Ovary (tissue), 3 donors: ENCODE measurements around the gene ARL6IP4.

Experiments used
- EP300 ChIP-seq: sonication (generic); formaldehyde crosslinking; IDR thresholded peaks from one replicate; pipeline ENCODE4 v1.6.1; 2017; ENCODE audit warnings: antibody characterized with exemption
- POLR2A ChIP-seq: fragments of 450-650 bp; IDR thresholded peaks from one replicate; pipeline ENCODE4 v1.6.1; 2017; ENCODE audit warnings: antibody characterized with exemption, mild to moderate bottlenecking, moderate library complexity
- TF ChIP-seq, protein P1 (sequence below), 3 donors: fragments of 450-650 bp in 2 of 3; fragments of 200-600 bp in 1 of 3; IDR thresholded peaks; one replicate each; pipeline versions ENCODE4 v1.5.1 to v1.8.0; 2016 to 2022; ENCODE audit warnings: antibody characterized with exemption in 3 of 3, mild to moderate bottlenecking in 1 of 3
- donor health status: DM: no; HTN: no; CAD: no.

- TF ChIP-seq POLR2A (no peak), EP300 (no peak)
- TF ChIP-seq, protein P1, sequence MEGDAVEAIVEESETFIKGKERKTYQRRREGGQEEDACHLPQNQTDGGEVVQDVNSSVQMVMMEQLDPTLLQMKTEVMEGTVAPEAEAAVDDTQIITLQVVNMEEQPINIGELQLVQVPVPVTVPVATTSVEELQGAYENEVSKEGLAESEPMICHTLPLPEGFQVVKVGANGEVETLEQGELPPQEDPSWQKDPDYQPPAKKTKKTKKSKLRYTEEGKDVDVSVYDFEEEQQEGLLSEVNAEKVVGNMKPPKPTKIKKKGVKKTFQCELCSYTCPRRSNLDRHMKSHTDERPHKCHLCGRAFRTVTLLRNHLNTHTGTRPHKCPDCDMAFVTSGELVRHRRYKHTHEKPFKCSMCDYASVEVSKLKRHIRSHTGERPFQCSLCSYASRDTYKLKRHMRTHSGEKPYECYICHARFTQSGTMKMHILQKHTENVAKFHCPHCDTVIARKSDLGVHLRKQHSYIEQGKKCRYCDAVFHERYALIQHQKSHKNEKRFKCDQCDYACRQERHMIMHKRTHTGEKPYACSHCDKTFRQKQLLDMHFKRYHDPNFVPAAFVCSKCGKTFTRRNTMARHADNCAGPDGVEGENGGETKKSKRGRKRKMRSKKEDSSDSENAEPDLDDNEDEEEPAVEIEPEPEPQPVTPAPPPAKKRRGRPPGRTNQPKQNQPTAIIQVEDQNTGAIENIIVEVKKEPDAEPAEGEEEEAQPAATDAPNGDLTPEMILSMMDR (IDR thresholded peaks at IDR 0.05) = no peak
These were observed 22.1 kb upstream of the ARL6IP4 start for GRCh38 chr12:122958198-122958888.
